ENCODE results near the gene TEKT5. TPM values are rescaled to one million over a fixed set of nuclear protein-coding genes. Genes with fewer than 3 reads are reported as not detected.
"Not testable (repeated sequence)": the region's sequence is repeated elsewhere in the genome, so short reads cannot be mapped to it uniquely, and the experiment has no call there.

The TEKT5 gene
- total RNA-seq, 1 donor from 2014 or later = not detected

- no peak for DNase-seq (ENCODE audit: extremely low spot score, unreplicated experiment)
- H3K4me1 Mint-ChIP-seq (ENCODE audit: unreplicated experiment) = peaks cover 1% of the 10 kb centered on the region
These were observed 72.5 kb downstream of the TEKT5 start for GRCh38 chr16:10622036-10622921.

GRCh38 chr16:10621216-10621949 lies 73.3 kb downstream of the TEKT5 start:
- not testable (repeated sequence) for H3K27ac Mint-ChIP-seq (ENCODE audit: unreplicated experiment); DNase-seq (ENCODE audit: extremely low spot score, unreplicated experiment); H3K9me3 Mint-ChIP-seq (ENCODE audit: unreplicated experiment); H3K4me1 Mint-ChIP-seq (ENCODE audit: unreplicated experiment); H3K36me3 Mint-ChIP-seq (ENCODE audit: unreplicated experiment); H3K4me3 Mint-ChIP-seq (ENCODE audit: unreplicated experiment)
- H3K27me3 Mint-ChIP-seq (ENCODE audit: unreplicated experiment) = peaks cover 16% of the 10 kb centered on the region

More at GRCh38 chr16:10622036-10622921, 72.5 kb downstream of the TEKT5 start:
- no peaks in the 10 kb centered on the region for H3K36me3 Mint-ChIP-seq (ENCODE audit: unreplicated experiment)
- no peak for TF ChIP-seq CTCF (IDR thresholded peaks at IDR 0.05)
- H3K27ac Mint-ChIP-seq (ENCODE audit: unreplicated experiment) = no peak overlapping the region
- H3K9me3 Mint-ChIP-seq (ENCODE audit: unreplicated experiment) = no peaks in the 10 kb centered on the region
- H3K4me3 Mint-ChIP-seq (ENCODE audit: unreplicated experiment) = no peak overlapping the region
- peaks cover 16% of the 10 kb centered on the region for H3K27me3 Mint-ChIP-seq (ENCODE audit: unreplicated experiment)

- Mint-ChIP-seq H3K27ac (ENCODE audit: unreplicated experiment) (no peak overlapping the region), H3K36me3 (ENCODE audit: unreplicated experiment) (no peaks in the 10 kb centered on the region), H3K27me3 (ENCODE audit: unreplicated experiment) (peaks cover 19% of the 10 kb centered on the region), H3K4me1 (ENCODE audit: unreplicated experiment) (peaks cover 3% of the 10 kb centered on the region), H3K9me3 (ENCODE audit: unreplicated experiment) (no peaks in the 10 kb centered on the region), H3K4me3 (ENCODE audit: unreplicated experiment) (no peak overlapping the region)
- no peak for DNase-seq (ENCODE audit: extremely low spot score, unreplicated experiment)
- no peak for TF ChIP-seq CTCF (IDR thresholded peaks at IDR 0.05)
These were observed 74.6 kb downstream of the TEKT5 start for GRCh38 chr16:10620120-10620519.

GRCh38 chr16:10619271-10619849 lies 75.4 kb downstream of the TEKT5 start:
- H3K27ac Mint-ChIP-seq (ENCODE audit: unreplicated experiment) = no peak overlapping the region

More at GRCh38 chr16:10619271-10619849, 75.4 kb downstream of the TEKT5 start:
- Mint-ChIP-seq H3K27me3 (ENCODE audit: unreplicated experiment) (peaks cover 19% of the 10 kb centered on the region), H3K4me1 (ENCODE audit: unreplicated experiment) (peaks cover 3% of the 10 kb centered on the region), H3K36me3 (ENCODE audit: unreplicated experiment) (no peaks in the 10 kb centered on the region), H3K9me3 (ENCODE audit: unreplicated experiment) (no peaks in the 10 kb centered on the region), H3K4me3 (ENCODE audit: unreplicated experiment) (no peak overlapping the region)
- no peak for DNase-seq (ENCODE audit: extremely low spot score, unreplicated experiment)
- TF ChIP-seq CTCF (IDR thresholded peaks at IDR 0.05) = no peak

Data from osteocyte (in vitro differentiated cells).